CD4-positive, alpha-beta T cell treated with Interferon alpha-2 for 1 hour (primary cell): ENCODE measurements around the gene HOXA3.
A peak's percentile ranks its signal among the peaks of the same experiment; 100 is the strongest.

Experiments
- DNase-seq, 2 donors: peaks; one replicate each; pipeline ENCODE4 v3.0.0-alpha.2; 2020 to 2022

HOXA3 gene

GRCh38 chr7:27151931-27152815 lies at the start of gene HOXA3:
HOXA3 (minus strand) TSS chr7:27152583; CDS start chr7:27110640, 41,943 bp downstream.
- no peak for DNase-seq

DNA sequence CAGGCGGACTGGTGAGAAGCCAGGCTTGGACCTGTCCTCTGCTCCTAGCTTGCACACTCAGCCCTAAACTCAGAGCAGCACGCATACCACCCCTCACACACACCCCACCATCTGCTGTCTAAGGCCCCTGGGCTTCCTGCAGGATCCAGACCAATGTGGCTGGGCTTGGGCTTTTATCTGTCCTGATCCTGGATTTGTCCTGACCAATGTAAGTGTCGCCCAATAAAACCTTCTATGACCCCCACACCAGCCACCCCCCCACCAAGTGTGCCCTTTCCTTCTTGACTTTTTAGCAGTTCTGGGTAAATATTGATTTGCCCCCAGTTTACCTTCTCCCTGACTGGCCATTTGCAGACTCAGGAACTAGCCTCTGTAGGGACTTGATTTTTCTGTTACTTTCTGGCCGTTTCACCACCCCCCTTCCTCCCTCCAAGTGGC lies 49.2 kb upstream of the HOXA3 start:
- no peak for DNase-seq

DNA sequence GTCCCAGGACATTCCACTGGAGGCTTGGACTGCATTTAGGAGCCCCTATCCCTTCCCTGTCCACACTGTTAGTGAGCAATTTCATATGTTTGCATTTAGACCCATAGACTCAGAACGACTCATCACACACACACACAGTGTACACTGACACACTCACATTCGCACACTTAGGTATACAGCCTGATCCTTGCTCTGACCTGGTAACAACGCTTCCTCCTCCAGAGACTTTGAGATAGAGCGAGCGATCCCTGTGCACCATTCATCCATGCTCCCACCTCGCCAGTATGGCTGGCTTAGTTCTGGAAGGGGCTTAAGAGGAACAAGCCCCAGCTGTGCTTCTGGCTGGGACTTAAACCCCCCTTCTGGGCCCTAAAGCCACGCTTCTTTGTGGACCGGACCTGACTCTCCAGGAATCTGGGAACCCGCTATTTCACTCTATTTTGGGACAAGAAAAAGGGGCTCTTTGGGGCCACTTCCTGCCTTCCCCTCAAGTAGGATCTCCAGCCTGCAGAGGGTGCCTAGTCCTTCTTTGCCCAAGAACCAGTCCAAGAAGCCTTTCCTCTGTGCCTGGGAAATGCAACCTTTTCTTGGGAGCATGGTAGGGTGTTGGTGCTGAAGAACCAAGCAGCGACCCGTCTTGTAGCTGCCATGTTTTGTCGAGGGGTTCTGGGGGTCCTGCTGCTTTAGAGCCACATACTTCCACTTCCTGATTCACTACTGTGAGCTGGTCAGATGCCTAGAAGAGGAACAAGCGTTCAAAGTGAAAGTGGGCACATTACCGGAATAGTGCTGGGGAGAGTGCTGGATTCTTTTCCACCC lies 48.6 kb upstream of the HOXA3 start:
- DNase-seq: no peak

GRCh38 chr7:27199849-27200760 lies 47.7 kb upstream of the HOXA3 start, which contains the start of gene HOXA13:
HOXA13 (minus strand) TSS chr7:27200091; CDS start chr7:27200077, 14 bp downstream.
- DNase-seq: no peak

DNA sequence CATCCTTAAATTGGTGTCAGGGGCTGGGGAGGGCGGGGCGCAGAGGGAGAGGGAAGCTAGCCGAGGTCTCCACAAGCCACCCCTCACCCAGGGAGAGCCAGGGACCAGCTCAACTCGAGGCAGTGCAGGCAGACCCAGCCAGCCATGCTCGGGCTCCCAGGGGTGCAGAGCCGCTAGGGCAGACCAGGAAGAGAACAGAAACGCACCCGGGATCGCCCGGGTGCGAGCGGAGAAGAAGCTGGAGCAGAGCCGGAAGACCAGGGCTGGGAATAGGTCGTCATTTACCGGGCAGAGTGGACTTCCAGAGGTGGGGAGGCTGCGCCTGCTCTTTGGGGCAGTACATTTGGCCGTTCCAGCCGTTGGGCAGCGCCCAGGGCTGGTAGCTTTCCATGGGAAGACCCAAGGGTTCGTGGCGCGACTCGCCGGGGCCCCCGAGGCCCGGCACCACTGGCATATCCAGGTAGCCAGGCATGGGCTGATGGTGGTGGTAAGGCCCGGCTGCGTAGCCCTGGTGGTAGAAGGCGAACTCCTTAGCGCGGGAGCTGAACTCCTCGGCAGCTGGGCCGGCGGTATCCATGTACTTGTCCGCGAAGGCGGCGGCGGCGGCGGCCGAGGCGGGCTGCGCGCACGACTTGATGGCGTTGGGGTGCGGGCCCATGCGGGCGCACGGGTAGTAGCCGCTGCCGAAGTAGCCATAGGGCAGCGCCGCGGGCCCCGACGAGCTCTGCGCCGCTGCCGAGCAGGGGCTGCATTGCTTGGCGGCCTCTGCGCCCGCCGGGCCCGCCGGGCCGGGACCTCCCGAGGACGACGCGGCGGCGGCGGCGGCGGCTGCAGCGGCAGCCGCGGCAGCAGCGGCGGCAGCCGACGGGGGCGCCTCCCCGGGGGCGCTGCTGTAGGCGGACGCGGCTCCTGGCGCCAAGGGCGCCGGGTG lies 46.8 kb upstream of the HOXA3 start:
- DNase-seq: no peak

- no peak for DNase-seq
These were observed 45.9 kb upstream of the HOXA3 start for GRCh38 chr7:27198138-27198841.

DNA sequence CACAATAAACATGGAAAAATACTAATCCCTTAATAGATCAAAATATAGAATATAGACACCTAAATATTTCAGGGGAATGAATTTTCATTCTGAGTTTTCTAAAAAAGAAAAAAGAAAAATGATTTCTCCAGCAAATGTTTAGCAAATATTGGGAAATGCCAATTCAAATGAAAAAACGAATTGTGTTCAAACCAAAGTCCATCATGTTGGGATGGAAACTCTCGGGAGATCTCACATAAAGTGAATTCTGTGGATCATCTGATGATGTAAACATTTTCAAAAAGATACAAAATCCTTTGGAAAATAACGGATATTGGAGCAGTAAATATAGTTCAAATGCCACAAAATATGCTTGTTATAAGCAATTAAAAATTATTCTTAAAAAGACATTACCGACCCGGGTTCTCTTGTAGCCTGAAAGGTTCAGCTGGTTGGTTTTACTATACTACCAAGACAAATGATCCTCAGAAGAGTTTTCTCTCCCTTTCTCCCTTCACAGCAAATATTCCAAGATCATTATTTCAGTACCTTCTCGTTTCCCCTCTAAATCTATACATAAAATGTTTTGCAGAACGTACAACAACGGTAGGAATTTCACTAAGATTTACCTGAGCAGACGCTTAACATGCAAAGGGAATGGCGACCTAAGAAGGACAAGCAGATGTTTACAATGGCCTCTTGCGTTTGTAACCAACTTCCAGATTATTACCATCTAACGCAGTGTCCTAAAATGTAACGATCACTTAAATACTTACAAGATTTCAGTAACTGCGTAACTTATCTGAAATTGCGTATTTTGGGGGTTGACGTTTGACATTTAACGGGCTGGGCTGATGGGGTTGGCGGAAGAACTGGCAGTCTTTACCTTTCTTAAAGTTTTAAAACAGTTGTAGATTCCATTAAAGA lies 45.0 kb upstream of the HOXA3 start:
- DNase-seq: no peak

DNA sequence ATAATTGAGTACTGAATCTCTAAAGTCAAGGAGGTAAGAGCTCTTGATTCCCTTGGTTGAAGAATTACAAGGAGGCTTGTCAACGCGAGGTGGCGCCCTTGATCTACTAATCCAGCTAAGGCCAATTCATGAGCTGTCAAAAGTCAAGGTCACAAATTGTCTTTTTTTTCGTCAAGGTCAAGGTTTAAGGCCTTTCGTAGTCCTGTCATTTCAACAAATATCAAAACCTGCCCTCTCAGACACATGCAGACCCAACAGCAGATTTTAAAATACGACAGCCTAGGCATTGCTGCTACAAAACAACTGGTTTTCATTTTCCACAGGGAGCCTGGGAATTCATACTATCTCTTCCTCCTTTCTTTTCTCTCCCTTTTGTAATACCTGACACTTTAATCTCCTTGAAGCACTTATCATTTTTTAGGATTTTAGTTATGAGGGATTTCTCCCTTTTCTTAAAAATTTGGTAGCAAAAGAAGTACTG lies 43.9 kb upstream of the HOXA3 start:
- peak; percentile 75 to 83 for DNase-seq

DNA sequence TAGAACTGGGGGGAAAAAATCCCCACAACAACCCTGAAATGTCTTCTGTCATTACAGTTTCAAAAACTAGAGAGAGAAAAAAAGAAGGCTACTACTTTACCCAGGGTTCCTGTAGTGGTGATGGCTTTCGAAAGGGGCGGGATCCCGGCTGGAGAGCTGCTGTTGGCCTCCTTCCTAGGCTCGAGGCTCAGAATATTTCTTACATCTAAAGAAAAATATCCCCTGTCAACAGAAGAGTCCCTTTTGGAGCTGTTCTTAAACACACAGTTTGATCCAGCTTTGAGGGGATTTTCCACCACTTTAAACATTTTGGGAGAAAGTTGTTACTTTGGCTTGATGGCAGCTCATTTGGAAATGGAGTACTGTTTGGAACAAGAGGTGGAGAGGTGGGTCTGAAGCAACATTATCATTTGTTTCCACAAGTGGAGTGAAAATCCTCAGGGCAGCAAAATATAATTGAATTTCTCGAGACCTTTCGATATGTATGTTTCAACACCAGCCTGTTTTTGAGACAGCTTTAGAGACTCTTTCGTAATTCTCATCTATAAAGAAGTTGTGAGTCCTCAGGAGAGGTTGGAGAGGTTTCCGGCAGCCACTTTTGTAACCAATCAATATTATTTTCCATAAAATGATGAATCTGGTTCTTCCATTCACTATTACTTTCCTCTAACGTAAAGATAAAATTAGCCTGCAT lies 42.5 kb upstream of the HOXA3 start:
- DNase-seq: no peak

GRCh38 chr7:27194002-27194352 lies 41.6 kb upstream of the HOXA3 start:
- DNase-seq: no peak

- DNase-seq: no peak
These were observed 41.1 kb upstream of the HOXA3 start for GRCh38 chr7:27193335-27194001.

DNA sequence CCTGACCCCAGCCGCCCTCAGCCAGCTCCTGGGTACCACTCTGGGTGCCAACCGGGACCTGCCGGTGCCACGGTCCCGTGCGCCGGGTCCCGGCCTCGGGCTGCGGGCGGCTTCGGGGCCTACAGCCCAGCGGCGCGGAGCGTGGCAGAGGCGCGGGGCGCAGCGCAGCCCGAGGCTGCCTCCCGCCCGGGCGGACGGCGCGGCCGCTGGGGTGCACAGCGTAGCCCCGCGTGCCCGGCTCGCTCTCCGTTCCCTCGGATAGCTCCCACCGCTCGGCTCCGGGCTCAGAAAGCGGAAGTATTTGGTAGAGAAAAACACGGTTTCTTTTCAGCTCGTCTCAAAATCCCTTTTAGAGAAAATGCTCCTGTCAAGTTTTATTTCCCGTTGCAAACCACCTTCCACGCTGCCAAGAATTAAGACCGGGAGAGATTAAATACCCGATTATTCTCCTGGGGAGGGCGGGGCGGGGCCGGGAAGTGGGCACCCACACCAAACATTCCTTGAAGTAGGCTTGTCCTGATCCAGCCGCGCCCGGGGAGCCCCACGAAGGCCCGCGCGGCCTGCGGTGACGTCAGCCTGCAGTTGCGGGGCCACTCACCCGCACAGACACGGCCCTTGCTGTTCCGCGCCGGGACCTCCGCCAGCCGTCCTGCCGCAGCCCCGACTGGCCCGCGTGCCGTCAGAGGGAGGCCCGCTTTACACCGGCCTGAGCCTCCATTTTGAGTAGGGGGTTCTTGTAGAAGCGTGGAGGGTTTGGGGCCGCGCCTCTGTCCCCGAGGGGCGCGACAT lies 40.4 kb upstream of the HOXA3 start:
- no peak for DNase-seq

- DNase-seq: no peak
These were observed 39.6 kb upstream of the HOXA3 start for GRCh38 chr7:27191833-27192545.

- no peak for DNase-seq
These were observed 38.9 kb upstream of the HOXA3 start for GRCh38 chr7:27191161-27191731.

GRCh38 chr7:27189997-27190748 lies 37.8 kb upstream of the HOXA3 start:
- DNase-seq: no peak
